Activated CD4-positive, alpha-beta T cell treated with anti-CD3 and anti-CD28 coated beads for 48 hours (primary cell): Measurements from ENCODE around the gene TMTC4.

Experiments
- DNase-seq: peaks from one replicate; pipeline ENCODE4 v3.0.0-alpha.2; 2020

The TMTC4 gene

DNA sequence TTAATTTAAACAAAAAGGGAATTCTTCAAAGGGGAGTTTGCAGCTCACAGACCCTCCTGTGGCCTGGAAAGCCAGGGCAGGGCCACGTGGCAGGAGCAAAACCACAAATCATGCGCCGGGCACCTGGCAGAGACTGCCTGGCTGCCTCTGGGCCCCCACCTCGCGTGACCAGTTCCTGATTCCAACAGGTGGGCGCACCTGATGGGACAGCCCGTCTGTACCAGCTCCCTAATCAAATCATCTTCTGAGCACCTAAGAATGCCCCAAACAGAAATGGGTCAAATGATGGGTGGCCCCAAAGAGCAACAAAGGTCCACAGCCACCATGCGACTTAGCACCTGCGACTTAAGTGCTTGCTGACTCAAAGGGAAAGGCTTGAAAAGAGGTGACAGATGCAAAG is 9.2 kb downstream of the TMTC4 start:
- DNase-seq: no peak

DNA sequence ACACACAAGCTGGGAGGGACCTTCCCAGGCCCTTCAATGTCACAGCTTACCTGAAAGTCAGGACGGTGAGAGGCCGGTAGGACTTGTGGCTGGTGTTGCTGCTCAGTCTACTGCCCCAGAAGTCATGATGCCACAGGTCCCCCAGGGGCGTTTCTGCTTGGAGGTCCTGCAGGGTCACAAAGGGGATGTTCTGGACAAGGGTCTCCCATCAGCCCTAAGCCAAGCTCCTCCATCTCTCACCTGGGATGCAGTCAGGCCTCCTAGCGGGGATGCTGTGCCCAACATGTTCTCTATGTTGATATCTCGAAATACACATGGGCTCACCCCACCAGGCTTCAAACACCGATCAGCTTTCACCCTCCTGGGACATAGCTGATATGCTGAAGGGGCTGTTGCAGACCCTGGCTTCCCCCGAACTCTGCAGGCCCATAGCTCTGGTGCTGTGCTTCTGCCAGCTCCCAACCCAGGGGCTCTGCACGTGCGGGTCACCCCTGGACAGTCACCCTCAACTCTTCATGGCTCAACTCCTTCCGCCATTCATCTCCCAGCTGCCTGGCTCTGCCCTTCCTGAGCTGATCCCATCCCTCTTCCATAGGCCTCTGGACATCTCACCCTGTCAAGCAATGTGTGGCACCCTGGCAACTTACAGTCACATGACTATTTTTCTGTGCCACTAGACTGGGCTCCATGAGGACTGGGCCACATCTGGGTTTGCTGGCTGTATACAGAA is 10.3 kb downstream of the TMTC4 start:
- no peak for DNase-seq

DNA sequence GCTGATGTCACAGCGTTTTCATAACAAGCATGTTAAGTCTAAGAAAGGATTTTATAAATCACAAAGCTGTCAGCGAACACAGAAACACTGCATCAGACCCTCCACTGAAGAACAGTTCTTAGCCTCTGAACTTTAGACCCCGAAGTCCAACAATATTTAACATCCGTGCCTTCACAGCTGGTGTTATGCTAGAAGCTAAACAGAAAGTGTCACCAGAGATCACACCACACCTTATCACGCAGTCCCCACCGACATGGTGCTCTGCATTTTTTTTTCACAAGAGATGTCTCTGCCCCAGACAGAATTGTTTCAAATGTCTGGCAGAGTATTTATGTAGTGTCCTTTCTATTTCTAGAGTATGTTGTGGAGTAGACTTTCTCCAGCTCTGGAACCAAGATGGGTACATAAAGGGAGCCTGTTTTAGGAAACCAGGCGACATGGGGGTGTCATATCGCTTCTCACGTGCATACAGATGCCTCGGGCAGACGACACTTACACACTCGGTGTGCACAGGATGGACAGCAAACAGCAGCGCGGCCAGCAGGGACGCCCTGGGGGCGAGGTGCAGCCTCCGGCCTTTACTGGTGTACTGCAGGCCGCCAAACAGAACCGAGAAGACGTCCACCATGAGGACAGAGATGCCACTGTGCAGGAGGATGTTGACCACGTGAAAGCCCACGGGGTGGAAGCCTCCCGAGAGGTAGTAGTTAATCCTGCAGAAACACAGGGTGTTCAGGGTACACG is 12.0 kb downstream of the TMTC4 start:
- DNase-seq: no peak

DNA sequence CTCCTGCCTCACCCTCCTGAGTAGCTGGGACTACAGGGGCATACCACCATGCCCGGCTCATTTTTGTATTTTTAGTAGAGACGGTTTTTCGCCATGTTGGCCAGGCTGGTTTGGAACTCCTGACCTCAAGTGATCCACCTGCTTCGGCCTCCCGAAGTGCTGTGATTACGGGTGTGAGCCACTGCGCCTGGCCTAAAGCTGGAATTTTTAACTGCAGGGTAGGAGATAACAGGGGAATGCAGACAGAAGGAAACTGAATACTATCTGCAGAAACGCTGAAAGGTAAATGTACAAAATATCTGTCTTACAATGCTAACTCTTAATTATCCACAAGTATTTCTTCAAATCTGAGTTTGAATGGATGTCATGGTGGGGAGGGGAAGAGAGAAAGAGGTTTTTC is 13.8 kb downstream of the TMTC4 start:
- no peak for DNase-seq

DNA sequence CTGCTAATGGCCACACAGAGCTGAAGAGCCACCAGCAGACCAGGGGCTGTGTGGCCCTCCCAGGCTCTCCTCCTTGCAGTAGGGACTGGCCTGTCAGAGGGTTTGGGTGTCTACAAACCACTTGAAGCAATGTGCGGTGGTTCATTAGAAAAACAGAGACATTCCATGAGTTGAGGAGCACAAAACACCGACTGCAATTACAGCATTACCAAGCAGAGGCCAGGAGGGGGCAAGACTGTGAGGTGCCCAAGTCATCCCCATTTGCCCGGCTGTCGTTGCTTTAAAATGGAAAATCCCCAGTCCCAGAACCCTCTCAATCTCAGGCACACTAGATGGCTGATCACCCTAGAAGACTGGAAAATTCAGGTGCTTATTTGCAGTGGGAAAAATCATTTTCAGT is 15.0 kb downstream of the TMTC4 start:
- no peak for DNase-seq

DNA sequence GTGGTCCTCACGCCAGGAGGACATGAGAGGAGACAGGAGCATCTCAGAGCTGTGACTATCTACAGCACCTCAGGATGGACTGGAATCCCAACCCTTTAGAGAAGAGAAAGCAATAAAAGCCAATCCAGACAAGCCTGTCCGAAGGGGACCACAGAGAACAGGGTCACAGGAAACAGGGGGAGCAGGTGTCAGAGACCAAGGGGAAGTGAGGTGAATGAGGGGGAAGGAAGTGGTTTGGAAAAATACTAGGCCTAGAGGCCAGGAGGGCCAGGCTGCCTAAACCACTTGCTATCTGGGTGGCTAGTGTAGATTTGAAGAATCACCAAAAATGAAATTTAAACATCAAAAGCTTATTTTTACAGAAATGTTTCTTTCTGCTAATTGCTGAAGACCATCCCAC is 16.2 kb downstream of the TMTC4 start:
- DNase-seq: no peak

DNA sequence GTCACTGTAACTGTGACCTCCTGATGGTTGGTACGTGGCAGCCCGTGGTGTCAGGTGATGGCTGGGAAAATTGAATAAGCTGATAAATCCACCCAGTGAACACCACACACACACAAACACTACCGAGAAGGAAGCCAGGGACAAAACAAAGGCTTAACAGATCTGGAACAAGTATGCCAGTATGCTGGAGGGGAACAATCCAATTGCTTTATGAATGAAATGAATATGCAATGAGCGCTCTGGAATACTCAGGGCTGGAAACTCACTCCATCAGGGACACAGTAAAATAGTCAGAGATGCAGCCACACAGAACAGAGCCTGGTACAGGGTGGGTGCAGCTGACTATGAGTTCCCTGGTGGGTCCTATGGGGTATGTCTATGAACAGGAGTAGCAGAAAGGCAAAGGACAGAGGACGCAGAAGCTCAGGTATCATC is 16.7 kb downstream of the TMTC4 start:
- no peak for DNase-seq

DNA sequence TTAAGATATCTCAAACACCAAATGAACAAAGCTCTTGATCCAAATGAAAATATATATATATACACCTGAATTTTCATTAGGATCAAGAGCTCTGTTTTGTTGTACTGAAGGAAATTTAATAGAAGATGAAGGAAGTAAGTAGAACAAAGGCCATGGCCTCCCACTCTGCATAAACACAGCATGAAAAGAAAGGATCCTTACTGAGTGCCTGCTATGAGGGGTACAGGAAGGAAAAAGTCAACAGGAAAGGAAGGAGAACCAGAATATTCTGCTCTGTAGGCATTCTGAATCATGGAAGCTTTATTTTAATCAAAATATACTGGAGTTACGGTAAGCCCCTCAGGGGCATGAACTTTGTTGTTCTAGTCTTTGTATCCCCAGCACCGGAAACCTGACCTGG is 22.1 kb downstream of the TMTC4 start:
- no peak for DNase-seq

DNA sequence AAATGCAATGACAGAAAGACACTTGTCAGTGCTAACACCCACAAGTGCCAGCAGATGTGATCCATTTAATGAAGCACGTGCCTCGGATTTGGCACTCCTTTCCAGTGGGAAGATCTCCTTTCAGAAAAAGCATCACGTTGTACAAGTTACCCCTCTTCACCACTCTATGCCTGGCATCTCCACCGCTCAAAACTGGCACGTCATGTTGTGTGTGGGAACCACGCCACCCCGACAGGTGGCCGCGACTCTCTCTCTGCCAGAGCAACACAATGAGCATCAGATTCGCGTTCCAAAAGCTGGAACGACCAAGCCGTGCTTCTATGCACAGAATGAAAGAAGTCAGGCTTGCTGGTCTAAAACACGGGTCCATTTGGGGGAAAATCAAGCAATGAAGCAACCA is 24.3 kb downstream of the TMTC4 start:
- no peak for DNase-seq

DNA sequence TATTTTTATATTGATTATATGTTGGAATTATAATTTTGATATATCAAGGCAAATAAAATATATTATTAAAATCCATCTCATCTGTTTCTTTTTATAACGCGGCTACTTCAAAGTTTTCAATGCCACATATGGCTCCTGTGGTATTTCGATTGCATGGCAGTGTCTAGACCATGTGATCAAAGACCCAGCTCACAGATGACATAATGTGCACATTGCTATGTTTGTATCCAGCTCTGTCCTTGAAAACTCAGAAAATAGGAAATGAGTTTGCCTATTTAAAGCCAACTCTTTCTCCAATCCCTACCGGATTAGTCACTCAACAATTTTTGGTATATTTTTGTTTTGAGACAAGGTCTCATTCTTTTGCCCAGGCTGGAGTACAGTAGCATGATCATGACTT is 26.2 kb downstream of the TMTC4 start:
- DNase-seq: no peak

DNA sequence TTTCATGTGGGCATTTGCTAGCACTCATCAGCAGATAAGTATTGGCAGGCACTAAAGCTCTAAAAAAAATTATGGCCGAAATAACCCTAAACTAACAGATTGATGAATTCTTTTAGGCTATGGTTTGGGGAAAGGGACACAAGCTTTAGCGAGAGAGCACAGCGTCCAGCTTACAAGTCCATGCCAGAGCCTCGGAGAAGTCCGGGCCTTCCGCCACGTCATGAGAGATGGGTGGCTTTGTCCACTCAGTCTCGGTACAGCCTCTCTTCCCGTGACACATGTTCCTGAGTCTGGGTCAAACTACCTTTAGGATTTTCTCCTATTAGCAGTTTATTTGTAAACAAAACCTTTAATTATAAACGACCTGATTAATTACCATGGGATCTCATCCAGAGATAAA is 27.7 kb downstream of the TMTC4 start:
- DNase-seq: no peak

DNA sequence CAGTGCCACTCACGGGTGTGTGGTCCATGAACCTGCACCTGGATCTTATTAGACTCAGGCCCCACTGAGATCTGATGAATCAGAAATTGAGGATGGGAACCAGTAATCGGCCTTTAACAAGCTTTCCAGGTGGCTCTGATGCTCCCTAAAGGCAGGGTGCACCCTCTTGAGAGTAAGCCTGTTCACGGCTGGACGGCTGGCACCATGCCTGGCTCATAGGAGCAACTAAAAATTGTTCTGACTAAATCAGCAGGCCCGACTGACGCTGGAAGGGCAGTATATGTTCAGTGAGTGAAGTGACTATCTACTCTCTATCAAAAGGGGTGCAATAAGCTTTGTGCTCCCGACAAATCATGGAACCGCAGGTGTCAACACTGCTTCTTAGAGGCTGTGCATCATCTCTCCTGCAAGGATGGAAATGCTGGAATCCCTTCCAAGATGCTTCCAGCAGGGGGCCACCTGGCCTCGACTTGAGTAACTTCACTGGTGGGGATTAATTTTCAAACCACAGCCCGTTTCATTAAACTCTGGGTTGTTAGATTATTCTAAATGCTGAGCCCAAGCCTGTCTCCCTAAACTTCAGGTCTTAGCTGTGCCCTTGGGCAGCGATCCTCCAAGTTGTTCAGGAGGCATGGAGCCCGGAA is 28.4 kb downstream of the TMTC4 start:
- no peak for DNase-seq

DNA sequence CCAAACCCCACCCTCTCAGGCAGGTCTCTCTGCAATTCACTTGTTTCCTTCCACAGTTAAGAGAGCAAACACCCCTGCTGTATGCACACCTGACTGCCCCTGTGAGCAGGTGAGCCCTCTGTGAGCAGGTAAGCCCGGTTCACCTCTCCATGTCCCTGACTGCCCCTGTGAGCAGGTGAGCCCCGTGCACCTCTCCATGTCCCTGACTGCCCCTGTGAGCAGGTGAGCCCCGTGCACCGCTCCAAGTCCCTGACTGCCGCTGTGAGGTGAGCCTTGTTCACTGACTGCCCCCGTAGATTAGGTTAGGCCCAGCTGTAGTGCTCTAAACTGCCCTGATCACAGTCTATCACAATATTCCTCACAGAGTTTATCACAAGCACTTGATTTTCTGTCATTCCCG is 29.2 kb downstream of the TMTC4 start:
- no peak for DNase-seq

DNA sequence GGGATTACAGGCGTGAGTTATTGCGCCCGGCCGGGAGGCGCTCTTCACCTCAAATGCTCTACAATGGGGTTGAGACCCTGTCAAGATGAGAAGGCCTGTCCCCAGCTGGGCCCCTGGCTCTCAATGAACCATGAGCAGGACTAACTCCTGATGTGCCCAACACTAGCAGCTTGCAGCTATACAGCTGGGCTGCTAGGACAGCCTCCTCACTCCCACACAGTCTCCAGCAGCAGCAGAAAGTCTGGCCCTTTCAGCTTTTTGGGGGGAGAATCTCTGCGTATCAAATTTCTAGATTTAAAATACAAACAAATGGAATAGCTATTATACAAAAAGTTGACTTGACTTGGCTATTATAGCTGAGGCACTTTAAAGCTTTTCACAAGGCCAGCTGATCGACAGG is 30.2 kb downstream of the TMTC4 start:
- no peak for DNase-seq

DNA sequence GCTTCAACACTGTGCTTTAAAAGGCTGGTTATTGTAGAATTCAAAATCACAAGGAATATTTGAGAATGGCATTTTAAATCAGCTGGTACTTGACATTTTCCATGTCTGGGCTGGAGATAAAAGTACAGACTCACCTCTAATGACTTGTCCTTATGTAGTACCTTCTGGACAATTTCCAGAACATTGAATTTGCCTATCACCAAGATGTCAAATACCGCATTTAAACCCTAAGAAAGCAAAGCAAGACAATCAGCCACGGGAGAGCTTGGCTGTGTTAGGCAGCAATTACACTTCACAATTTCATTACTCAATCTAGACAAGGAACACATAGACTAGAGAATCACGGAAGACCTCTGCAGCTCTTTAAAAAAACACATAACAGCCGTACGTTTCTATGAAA is 36.8 kb downstream of the TMTC4 start:
- no peak for DNase-seq

DNA sequence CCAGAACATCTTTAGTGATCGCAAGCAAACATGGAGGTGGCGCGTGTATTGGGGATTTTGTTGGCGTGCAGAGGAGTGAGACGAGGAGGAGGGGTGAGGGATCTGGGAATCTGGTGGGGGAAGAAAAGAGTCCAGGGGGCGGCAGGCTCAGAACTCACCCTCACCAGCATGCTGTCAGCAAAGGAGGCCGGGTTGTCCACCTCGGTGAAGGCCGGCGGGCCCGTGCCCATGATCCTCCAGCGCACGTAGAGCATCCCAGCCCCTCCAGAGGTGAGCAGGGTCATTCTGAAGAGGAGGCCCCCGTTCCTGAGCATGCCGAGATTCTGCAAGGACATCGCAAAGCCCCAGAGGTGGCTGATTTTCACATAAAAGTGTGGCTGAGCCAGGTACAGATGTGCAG is 37.2 kb downstream of the TMTC4 start:
- no peak for DNase-seq

DNA sequence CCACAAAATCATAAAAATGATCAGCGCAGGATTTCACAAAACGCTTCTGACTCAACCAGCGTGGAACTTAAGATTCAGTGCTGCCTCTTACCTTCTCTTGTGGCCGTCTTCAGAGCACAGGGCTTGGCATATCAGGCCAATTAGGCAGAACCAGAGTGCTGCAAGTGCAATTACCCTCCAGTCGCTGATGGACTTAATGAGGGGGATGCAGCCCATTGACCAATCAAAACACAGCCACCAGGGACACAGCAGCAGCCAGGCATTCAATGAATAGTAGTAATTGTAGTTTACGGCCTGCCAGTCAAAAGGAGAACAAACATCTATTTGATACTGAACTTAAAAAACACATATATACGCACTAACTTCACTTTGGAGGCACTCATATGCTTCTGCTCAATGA is 38.2 kb downstream of the TMTC4 start:
- no peak for DNase-seq

DNA sequence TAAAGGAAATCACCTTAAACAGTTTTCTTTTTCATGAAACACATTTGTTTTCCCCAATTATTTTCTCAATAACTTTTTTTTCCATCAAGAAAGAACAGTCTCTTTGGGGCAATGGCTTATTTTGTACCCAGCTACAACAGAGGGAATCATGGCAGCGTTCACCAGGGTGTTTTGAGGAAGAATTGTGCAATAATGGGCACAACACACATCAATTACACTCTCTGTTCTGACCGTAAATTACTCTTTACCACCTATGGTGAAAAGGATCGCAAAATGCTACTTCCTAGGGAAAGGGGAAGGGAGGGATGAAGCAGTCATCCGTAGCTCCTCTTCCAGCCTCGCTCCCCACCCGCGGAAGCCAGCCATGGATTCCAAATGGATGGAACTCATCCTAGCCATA is 38.6 kb downstream of the TMTC4 start:
- no peak for DNase-seq

DNA sequence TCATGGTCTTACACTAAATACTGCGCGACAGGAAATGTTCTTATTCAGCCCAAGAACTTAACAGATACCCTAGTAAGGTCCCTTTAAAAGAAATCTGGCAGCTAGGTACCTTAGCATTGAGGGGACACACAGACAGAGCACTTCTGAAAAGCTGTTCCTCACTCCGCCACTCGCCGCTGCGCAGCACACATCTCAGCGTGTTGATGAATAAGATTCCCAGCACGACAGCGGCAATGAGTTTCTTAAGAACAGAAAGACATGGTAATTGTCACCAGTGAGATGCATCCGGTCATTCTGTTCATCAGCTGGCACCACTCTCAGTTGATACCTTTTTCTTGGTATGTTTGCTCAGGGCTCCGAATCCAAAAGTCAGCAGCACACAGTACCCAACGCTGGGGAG is 39.9 kb downstream of the TMTC4 start:
- no peak for DNase-seq

DNA sequence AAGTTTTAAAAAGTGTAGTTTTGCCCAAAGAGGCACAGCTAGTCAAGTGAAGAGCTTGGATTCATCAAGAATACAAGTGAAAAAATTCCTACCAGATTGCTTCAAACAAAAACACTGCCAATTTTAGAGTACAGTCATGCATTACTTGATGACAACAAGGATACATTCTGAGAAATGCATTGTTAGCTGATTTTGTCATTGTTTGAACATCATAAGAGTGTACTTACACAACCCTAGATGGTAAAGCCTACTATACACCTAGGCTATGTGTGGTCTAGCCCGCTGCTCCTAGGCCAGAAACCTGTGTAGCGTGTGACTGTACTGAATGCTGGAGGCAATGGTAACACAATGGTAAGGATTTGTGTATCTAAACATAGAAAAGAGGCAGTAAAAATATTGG is 41.1 kb downstream of the TMTC4 start:
- DNase-seq: no peak

DNA sequence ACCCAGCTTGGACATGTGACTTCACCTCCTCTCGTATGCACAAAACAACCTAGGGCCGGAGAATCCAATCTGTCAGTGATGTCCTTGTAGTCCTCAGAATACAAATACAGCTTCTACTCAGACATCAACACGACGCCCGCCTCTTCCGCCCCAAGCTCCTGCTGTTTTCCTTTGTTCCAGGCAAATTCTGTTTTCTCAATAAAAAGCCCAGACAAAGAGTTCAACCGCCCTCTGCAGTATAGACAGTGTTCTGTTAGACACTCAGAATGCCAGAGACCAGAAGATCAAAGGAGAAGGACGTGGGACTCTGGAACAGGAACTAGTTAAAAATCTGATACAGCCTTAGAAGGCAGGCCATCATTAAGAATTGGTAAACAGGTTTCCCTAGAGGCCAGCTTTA is 44.0 kb downstream of the TMTC4 start:
- no peak for DNase-seq

DNA sequence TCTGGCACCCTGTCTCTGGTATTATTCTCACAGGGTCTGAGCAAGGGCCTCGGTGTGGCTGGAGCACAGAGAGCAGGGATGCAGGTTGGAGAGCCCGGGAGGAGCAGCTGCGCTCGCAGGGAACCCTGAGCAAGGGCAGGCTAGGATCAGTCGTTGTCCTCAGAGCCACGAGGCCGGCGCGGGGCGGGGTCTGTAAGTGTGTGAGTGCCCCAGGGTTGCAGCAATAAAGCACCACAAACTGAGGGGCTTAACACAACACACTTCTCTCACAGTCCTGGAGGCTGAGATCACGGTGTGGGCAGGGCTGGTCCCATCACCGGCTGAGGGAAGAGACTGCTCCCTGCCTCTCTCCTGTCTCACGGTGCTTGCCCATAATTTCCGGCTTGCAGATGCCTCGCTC is 47.5 kb downstream of the TMTC4 start:
- DNase-seq: no peak

DNA sequence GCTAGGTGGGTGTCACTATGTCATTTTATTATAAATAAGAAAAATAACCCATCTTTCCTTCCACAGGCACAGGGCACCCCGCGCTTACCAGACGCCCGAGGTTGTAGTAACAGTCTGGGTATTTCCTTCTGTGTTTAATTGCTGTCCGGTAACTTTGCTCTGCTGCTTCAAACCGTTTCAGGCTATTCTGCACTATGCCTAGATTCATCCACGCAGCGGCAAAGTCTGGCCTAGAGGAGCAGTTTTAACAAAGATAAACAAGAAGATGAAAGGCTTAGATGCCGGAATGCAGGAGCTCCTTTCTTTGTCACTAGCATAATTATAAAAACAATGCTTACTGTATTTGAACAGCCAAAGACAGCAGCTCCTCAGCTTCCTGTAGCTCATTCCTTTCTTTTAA is 49.1 kb downstream of the TMTC4 start:
- no peak for DNase-seq

DNA sequence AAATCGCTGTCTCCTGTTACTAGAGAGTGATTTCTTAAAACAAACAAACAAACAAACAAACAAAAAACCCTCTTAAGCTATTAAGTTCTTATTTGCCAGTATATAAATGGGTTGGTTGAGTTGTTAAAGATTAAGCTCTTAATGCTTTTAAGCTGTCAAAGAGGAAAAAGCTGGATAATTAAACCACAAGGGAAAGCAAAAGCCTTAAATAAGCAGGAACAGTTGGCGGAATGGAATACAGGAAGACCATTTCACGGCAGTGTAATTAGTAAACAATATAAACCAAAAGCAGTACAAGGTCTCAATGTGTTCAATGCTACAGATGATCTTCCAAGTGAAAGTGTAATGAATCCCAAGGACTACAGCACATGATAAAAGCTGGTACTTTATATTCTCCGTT is 53.8 kb downstream of the TMTC4 start:
- DNase-seq: no peak
